HCEC 1CT (cell line): ENCODE results near the gene ORC2.

Experiments used
- DNase-seq: peaks from one replicate; pipeline ENCODE4 v3.0.0-alpha.2; 2017

The ORC2 gene

DNA sequence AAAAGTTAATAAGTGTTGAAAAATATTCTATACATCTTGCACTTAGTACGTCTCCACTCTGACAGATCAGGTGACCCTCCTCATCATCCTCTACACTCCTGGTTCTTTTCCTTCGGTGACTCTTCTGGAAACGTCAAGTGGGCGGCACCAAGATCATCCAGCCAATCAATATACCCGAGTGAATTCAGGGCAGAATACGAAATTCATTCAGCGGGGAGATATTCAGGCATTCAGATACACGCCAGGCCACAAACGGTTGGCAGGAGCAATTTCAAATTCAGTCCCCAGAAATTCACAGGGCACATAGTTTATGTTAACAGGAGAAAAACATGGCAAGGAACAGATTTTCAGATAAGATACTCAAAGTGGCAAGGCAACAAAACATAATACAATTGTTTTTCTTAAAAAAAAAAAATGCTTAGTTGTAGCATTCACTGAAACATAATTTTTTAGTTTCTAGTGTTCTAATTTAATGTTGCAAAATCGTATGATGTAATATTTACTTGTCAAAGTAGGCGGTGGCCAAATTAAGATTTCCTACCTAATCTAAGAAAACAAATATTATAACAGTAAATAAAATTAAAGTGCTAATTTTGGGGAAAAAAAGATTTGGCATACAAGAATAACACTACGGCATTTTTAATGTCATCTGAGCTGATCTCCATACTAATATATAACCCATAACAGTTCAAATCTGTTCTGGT is 103.2 kb downstream of the ORC2 start:
- DNase-seq, result no peak
